B cell (primary cell): Measurements from ENCODE around the gene CD96. TPM values are rescaled to one million over a fixed set of nuclear protein-coding genes. Genes with fewer than 3 reads are reported as not detected.

Experiments used
- ATAC-seq: fragments of 200-7000 bp; cut with Tn5 transposase; one replicate; pipeline ENCODE4 v1.10.0; 2021; ENCODE audit warnings: low read depth, mild to moderate bottlenecking, moderate number of reproducible peaks, moderate library complexity
- CTCF ChIA-PET: fragments of 350-600 bp; sonication (Branson Sonifier 250); formaldehyde crosslinking; loops from one replicate; lab custom pipeline; 2021; ENCODE audit warnings: antibody characterized with exemption, inconsistent platforms; lab: Charles Lee
- POLR2A ChIA-PET: fragments of 350-600 bp; sonication (Branson Sonifier 250); formaldehyde crosslinking; loops from one replicate; lab custom pipeline; 2021; ENCODE audit warnings: antibody characterized with exemption; lab: Charles Lee
- DNase-seq: peaks from one replicate; pipeline ENCODE4 v3.0.0; 2013
- H2AFZ ChIP-seq: 2 replicates; pipeline ENCODE4 v1.6.1; 2012; ENCODE audit warnings: mild to moderate bottlenecking, low read depth, low read length; ENCODE audit not compliant: insufficient read depth, poor library complexity, severe bottlenecking
- H3K27ac ChIP-seq, 2 donors: 1 replicate in 1 of 2; 2 replicates in 1 of 2; pipeline ENCODE4 v1.5.1; 2012 to 2013; ENCODE audit warnings: low read length in 2 of 2, mild to moderate bottlenecking in 2 of 2, moderate library complexity in 1 of 2
- H3K27me3 ChIP-seq, 4 experiments: fragments of 200-600 bp in 1 of 4; sonication (generic) in 1 of 4; replicated peaks in 1 of 4; 1 replicate in 2 of 4; 2 replicates in 2 of 4; pipeline versions ENCODE4 v1.6.1 to v1.7.0; 2013 to 2016; ENCODE audit warnings: low read length in 3 of 4, mild to moderate bottlenecking in 2 of 4, mixed read lengths in 1 of 4, moderate library complexity in 1 of 4; ENCODE audit not compliant: insufficient read depth in 4 of 4, control insufficient read depth in 3 of 4; ENCODE audit errors: control extremely low read depth in 1 of 4
- H3K36me3 ChIP-seq, 2 experiments: replicated peaks in 1 of 2; 1 replicate in 1 of 2; 2 replicates in 1 of 2; pipeline versions ENCODE4 v1.6.1 to v1.7.1; 2013; ENCODE audit warnings: low read length in 1 of 2; ENCODE audit not compliant: insufficient read depth in 2 of 2, control insufficient read depth in 1 of 2; ENCODE audit errors: control extremely low read depth in 1 of 2, extremely low read depth in 1 of 2
- H3K4me1 ChIP-seq, 2 donors: fragments of 200-600 bp in 1 of 2; sonication (generic) in 1 of 2; 1 replicate in 1 of 2; 2 replicates in 1 of 2; pipeline versions ENCODE4 v1.5.1 to v1.6.1; 2013 to 2017; ENCODE audit warnings: low read length in 2 of 2; ENCODE audit not compliant: control insufficient read depth in 2 of 2, insufficient read depth in 2 of 2
- H3K4me2 ChIP-seq: replicated peaks from 2 replicates; pipeline ENCODE3; 2012; ENCODE audit warnings: mild to moderate bottlenecking, low read depth, low read length; ENCODE audit not compliant: poor library complexity, severe bottlenecking
- H3K4me3 ChIP-seq, 5 experiments: fragments of 200-600 bp in 1 of 5; sonication (generic) in 1 of 5; 1 replicate in 3 of 5; 2 replicates in 2 of 5; pipeline versions ENCODE4 v1.5.1 to v1.7.0; 2011 to 2016; ENCODE audit warnings: low read length in 4 of 5, mild to moderate bottlenecking in 4 of 5, low read depth in 2 of 5, control low read depth in 1 of 5, moderate library complexity in 1 of 5; ENCODE audit not compliant: insufficient read depth in 1 of 5; ENCODE audit errors: control extremely low read depth in 1 of 5, extremely low read depth in 1 of 5
- H3K79me2 ChIP-seq: fragments of 200-600 bp; sonication (generic); one replicate; pipeline ENCODE4 v1.6.0; 2016; ENCODE audit warnings: low read length; ENCODE audit not compliant: control insufficient read depth, insufficient read depth
- H3K9ac ChIP-seq: fragments of 200-600 bp; sonication (generic); 2 replicates; pipeline ENCODE4 v1.6.1; 2017; ENCODE audit warnings: mild to moderate bottlenecking, low read length, moderate library complexity
- H3K9me3 ChIP-seq, 3 donors: one replicate each; pipeline versions ENCODE4 v1.6.1 to v1.7.1; 2013; ENCODE audit warnings: low read length in 2 of 3; ENCODE audit not compliant: control insufficient read depth in 2 of 3, insufficient read depth in 1 of 3; ENCODE audit errors: control extremely low read depth in 1 of 3
- H4K20me1 ChIP-seq: 2 replicates; pipeline ENCODE4 v1.6.0; 2012; ENCODE audit warnings: mild to moderate bottlenecking, low read length; ENCODE audit not compliant: insufficient read depth, control insufficient read depth, poor library complexity, severe bottlenecking
- H3K27ac Mint-ChIP-seq: one replicate; pipeline ENCODE4 v1.8.0; 2021; ENCODE audit warnings: mixed read lengths
- H3K27me3 Mint-ChIP-seq: one replicate; pipeline ENCODE4 v1.8.0; 2021; ENCODE audit warnings: mixed read lengths
- H3K4me1 Mint-ChIP-seq: one replicate; pipeline ENCODE4 v1.8.0; 2021; ENCODE audit warnings: mixed read lengths
- H3K4me3 Mint-ChIP-seq: one replicate; pipeline ENCODE4 v1.8.0; 2021; ENCODE audit warnings: mixed read lengths
- H3K9me3 Mint-ChIP-seq: one replicate; pipeline ENCODE4 v1.8.0; 2022; ENCODE audit warnings: mixed read lengths; ENCODE audit not compliant: insufficient read depth
- CTCF ChIP-seq: fragments of 200-600 bp; IDR thresholded peaks from one replicate; pipeline ENCODE4 v1.8.0; 2022; ENCODE audit warnings: antibody characterized with exemption, mild to moderate bottlenecking
- EZH2 ChIP-seq: IDR thresholded peaks from 2 replicates; pipeline ENCODE4 v1.6.1; 2012; ENCODE audit warnings: borderline replicate concordance, low read depth, mild to moderate bottlenecking, moderate library complexity, low read length; ENCODE audit not compliant: insufficient read depth, poor library complexity, severe bottlenecking
- WGBS: methylation state at CpG from one replicate; pipeline ENCODE4 v1.1.5; 2013; ENCODE audit warnings: missing lambda C conversion rate; ENCODE audit not compliant: insufficient coverage; 5-methylcytosine and 5-hydroxymethylcytosine counted together
- intact Hi-C: fragments of 100-400 bp; cut with micrococcal nuclease; formaldehyde crosslinking; loops from one replicate; pipeline ENCODE4 v1.10.0; 2022
- polyA plus RNA-seq: library from polyadenylated mRNA; depleted of rRNA; stranded (reverse); fragments of >200 nt; gene quantifications from 2 replicates; pipeline ENCODE4 v1.2.3, GENCODE V29; 2012
- total RNA-seq, 2 donors: library from RNA; stranded (reverse); fragments of 120-200 nt in 1 of 2; gene quantifications; 1 replicate in 1 of 2; 2 replicates in 1 of 2; pipeline versions ENCODE4 v1.2.3 to v1.2.4, GENCODE V29; 2013 to 2022

The CD96 gene
- total and polyA plus RNA-seq, 2 donors (not counting 1 experiment from before 2014, with no cell fraction given): 21.4 to 56.2 TPM

- no peaks in the 10 kb centered on the region for H4K20me1 ChIP-seq
- H3K4me1 Mint-ChIP-seq: peaks cover 20% of the 10 kb centered on the region
- no peak for DNase-seq
- CTCF ChIA-PET: interaction anchor here (0.8 to 5.4 kb wide), 5 partner anchors 14 to 70 kb away, joined by 3 to 71 read pairs (median 15); no protein-coding TSS in a partner anchor
- ATAC-seq: no peak
- no peak overlapping the region for H3K4me3 ChIP-seq
- TF ChIP-seq EZH2: no peak
- TF ChIP-seq CTCF: no peak
- H3K9me3 ChIP-seq: peaks cover 0 to 19% (median 2%) of the 10 kb centered on the region in 3 donors
- no peaks in the 10 kb centered on the region for H3K27me3 ChIP-seq
- WGBS: 100% methylated on average over 1 of the region's 3 CpGs
- no peak overlapping the region for H2AFZ ChIP-seq
- intact Hi-C loops: loop anchor here (2.0 to 5.0 kb wide), 2 partner anchors 50 to 77 kb away; no protein-coding TSS in a partner anchor
- no peaks in the 10 kb centered on the region for H3K9me3 Mint-ChIP-seq
- POLR2A ChIA-PET: no interaction called here
- no peaks in the 10 kb centered on the region for H3K79me2 ChIP-seq
- H3K4me3 Mint-ChIP-seq: no peak overlapping the region
- H3K4me2 ChIP-seq: no peak overlapping the region
- no peak overlapping the region for H3K9ac ChIP-seq
- H3K36me3 ChIP-seq: peaks cover 0 to 2% of the 10 kb centered on the region in 2 experiments
- no peaks in the 10 kb centered on the region for H3K27me3 Mint-ChIP-seq
- H3K27ac Mint-ChIP-seq: no peak overlapping the region
- no peak overlapping the region for H3K27ac ChIP-seq
- H3K4me1 ChIP-seq: peaks cover 16 to 21% of the 10 kb centered on the region in 2 donors
These were observed 75.4 kb downstream of the CD96 start for GRCh38 chr3:111617406-111617805.

- Histone ChIP-seq H3K79me2 (no peaks in the 10 kb centered on the region), H3K9ac (no peak overlapping the region), H3K36me3 (peaks cover 0 to under 1% of the 10 kb centered on the region in 2 experiments), H3K27ac (no peak overlapping the region), H3K4me1 (peaks cover 16 to 21% of the 10 kb centered on the region in 2 donors), H3K4me2 (no peak overlapping the region), H3K27me3 (no peaks in the 10 kb centered on the region), H3K4me3 (no peak overlapping the region), H4K20me1 (no peaks in the 10 kb centered on the region), H2AFZ (no peak overlapping the region), H3K9me3 (peaks cover 0 to 19% (median 2%) of the 10 kb centered on the region in 3 donors)
- WGBS: 95% methylated on average over 3 of the region's 5 CpGs
- ChIA-PET POLR2A (interaction anchor here (0.7 kb wide), 1 partner anchor 48 kb away, joined by 3 read pairs; no protein-coding TSS in a partner anchor), CTCF (interaction anchor here (0.8 to 5.4 kb wide), 6 partner anchors 15 to 80 kb away, joined by 3 to 71 read pairs (median 4); no protein-coding TSS in a partner anchor)
- DNase-seq (no peak), ATAC-seq (no peak)
- no peaks in the 10 kb centered on the region for H3K27me3 Mint-ChIP-seq
- peaks cover 20% of the 10 kb centered on the region for H3K4me1 Mint-ChIP-seq
- intact Hi-C loops: loop anchor here (2.0 to 5.0 kb wide), 2 partner anchors 49 to 77 kb away; no protein-coding TSS in a partner anchor
- no peak overlapping the region for H3K4me3 Mint-ChIP-seq
- no peak for TF ChIP-seq CTCF
- TF ChIP-seq EZH2: no peak
- no peaks in the 10 kb centered on the region for H3K9me3 Mint-ChIP-seq
- peak overlapping the region; percentile 53 for H3K27ac Mint-ChIP-seq
These were observed 76.1 kb downstream of the CD96 start for GRCh38 chr3:111617912-111618601.
